Stomach (tissue), 9 donors: ENCODE data around the gene ZFPL1. TPM values are rescaled to one million over a fixed set of nuclear protein-coding genes. Genes with fewer than 3 reads are reported as not detected.

ENCODE experiments used
- DNase-seq, 2 donors: peaks; one replicate each; pipeline versions ENCODE4 v3.0.0 to v3.0.0-alpha.2; 2013 to 2019
- H3K27ac ChIP-seq, 5 donors: fragments of 200-600 bp in 4 of 5; sonication (generic) in 4 of 5; one replicate each; pipeline ENCODE4 v1.5.1; 2013 to 2019; ENCODE audit warnings: mild to moderate bottlenecking in 1 of 5, moderate library complexity in 1 of 5
- H3K27me3 ChIP-seq, 3 donors: fragments of 200-600 bp; sonication (generic); one replicate each; pipeline ENCODE4 v1.5.1; 2017 to 2019; ENCODE audit warnings: mixed run types in 1 of 3
- H3K36me3 ChIP-seq, 4 donors: fragments of 200-600 bp; sonication (generic); 1 replicate in 3 of 4; 2 replicates in 1 of 4; pipeline ENCODE4 v1.5.1; 2016 to 2019
- H3K4me1 ChIP-seq, 4 donors: fragments of 200-600 bp; sonication (generic); one replicate each; pipeline ENCODE4 v1.5.1; 2016 to 2019
- H3K4me3 ChIP-seq, 4 donors: fragments of 200-600 bp; sonication (generic) in 3 of 4; one replicate each; pipeline ENCODE4 v1.5.1; 2016 to 2019; ENCODE audit warnings: mild to moderate bottlenecking in 1 of 4
- H3K9me3 ChIP-seq, 4 donors: fragments of 200-600 bp; sonication (generic); one replicate each; pipeline ENCODE4 v1.5.1; 2016 to 2019
- EP300 ChIP-seq: sonication (generic); formaldehyde crosslinking; IDR thresholded peaks from one replicate; pipeline ENCODE4 v1.6.1; 2017; ENCODE audit warnings: antibody characterized with exemption
- POLR2A ChIP-seq, 4 donors: fragments of 450-650 bp; IDR thresholded peaks; one replicate each; pipeline ENCODE4 v1.6.1; 2016; ENCODE audit warnings: antibody characterized with exemption in 4 of 4, control low read depth in 2 of 4, mild to moderate bottlenecking in 1 of 4, moderate library complexity in 1 of 4
- POLR2AphosphoS5 ChIP-seq, 3 donors: sonication (generic); formaldehyde crosslinking; IDR thresholded peaks; one replicate each; pipeline ENCODE4 v1.6.1; 2016; ENCODE audit warnings: antibody characterized with exemption in 3 of 3
- WGBS, 5 donors: extraction: QIAGEN DNeasy Blood & Tissue Kit in 3 of 5; methylation state at CpG; one replicate each; pipeline versions ENCODE4 v1.1.5 to v1.1.7; 2013 to 2018; 5-methylcytosine and 5-hydroxymethylcytosine counted together
- intact Hi-C: fragments of 100-400 bp; cut with DNase I; formaldehyde crosslinking; loops from one replicate; pipeline ENCODE4 v1.15.1; 2023; ENCODE audit warnings: low total_unique reads
- polyA plus RNA-seq, 3 donors: library from polyadenylated mRNA; stranded (reverse); fragments of 200-250 nt; gene quantifications; one replicate each; pipeline ENCODE4 v1.2.3, GENCODE V29; 2013
- total RNA-seq, 5 donors: library from RNA; depleted of rRNA; stranded (reverse); fragments of >200 nt; gene quantifications; one replicate each; pipeline versions ENCODE4 v1.1.0 to v1.2.3, GENCODE V29; 2014 to 2016
- TF ChIP-seq, protein P1 (sequence below), 7 experiments: fragments of 450-650 bp in 4 of 7; fragments of 200-600 bp in 3 of 7; sonication (generic) in 3 of 7; IDR thresholded peaks; one replicate each; pipeline ENCODE4 v1.5.1; 2016 to 2019; ENCODE audit warnings: antibody characterized with exemption in 7 of 7, control low read depth in 2 of 7, mild to moderate bottlenecking in 1 of 7
- donor health status: healthy with polysubstance abuse.
- donor health status: Bipolar disorder and iron deficiency.
- donor health status: healthy.

ZFPL1 gene
- total and polyA plus RNA-seq, 8 donors, result 17.6 to 62.0 (median 37.0) TPM

DNA sequence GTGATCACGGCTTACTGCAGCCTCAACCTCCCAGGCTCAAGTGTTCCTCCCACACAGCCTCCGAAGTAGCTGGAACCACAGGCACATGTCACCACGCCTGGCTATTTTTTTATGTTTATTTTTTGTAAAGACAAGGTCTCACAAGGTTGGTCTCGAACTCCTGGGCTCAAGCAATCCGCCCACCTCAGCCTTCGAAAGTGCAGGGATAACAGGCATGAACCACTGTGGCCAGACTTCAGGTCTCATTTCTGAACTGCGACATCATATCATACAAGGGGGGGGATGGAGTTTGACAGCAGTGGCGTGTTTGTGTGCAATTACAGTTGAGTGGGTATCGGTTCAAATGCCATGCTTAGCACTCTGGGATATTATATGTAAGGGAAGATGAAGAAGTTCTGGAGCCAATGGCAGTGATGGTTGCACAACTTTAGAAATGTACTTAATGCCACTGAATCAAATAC lies 32.6 kb upstream of the ZFPL1 start:
- Histone ChIP-seq H3K9me3 (no peaks in the 10 kb centered on the region), H3K27ac (no peak overlapping the region), H3K4me3 (no peak overlapping the region), H3K27me3 (peaks cover 0 to 24% (median 0%) of the 10 kb centered on the region in 3 donors), H3K36me3 (no peaks in the 10 kb centered on the region), H3K4me1 (peaks cover 5 to 20% (median 18%) of the 10 kb centered on the region in 4 donors)
- no peak for TF ChIP-seq POLR2AphosphoS5 (IDR thresholded peaks at IDR 0.05)
- TF ChIP-seq, protein P1, sequence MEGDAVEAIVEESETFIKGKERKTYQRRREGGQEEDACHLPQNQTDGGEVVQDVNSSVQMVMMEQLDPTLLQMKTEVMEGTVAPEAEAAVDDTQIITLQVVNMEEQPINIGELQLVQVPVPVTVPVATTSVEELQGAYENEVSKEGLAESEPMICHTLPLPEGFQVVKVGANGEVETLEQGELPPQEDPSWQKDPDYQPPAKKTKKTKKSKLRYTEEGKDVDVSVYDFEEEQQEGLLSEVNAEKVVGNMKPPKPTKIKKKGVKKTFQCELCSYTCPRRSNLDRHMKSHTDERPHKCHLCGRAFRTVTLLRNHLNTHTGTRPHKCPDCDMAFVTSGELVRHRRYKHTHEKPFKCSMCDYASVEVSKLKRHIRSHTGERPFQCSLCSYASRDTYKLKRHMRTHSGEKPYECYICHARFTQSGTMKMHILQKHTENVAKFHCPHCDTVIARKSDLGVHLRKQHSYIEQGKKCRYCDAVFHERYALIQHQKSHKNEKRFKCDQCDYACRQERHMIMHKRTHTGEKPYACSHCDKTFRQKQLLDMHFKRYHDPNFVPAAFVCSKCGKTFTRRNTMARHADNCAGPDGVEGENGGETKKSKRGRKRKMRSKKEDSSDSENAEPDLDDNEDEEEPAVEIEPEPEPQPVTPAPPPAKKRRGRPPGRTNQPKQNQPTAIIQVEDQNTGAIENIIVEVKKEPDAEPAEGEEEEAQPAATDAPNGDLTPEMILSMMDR (IDR thresholded peaks at IDR 0.05), result no peak
- no peak for TF ChIP-seq POLR2A (IDR thresholded peaks at IDR 0.05)
- TF ChIP-seq EP300, result no peak
- 73 to 81% (median 75%) methylated on average over 9 of the region's 9 CpGs for WGBS, 5 donors
- DNase-seq, result no peak
- intact Hi-C loops, result no loop called here

DNA sequence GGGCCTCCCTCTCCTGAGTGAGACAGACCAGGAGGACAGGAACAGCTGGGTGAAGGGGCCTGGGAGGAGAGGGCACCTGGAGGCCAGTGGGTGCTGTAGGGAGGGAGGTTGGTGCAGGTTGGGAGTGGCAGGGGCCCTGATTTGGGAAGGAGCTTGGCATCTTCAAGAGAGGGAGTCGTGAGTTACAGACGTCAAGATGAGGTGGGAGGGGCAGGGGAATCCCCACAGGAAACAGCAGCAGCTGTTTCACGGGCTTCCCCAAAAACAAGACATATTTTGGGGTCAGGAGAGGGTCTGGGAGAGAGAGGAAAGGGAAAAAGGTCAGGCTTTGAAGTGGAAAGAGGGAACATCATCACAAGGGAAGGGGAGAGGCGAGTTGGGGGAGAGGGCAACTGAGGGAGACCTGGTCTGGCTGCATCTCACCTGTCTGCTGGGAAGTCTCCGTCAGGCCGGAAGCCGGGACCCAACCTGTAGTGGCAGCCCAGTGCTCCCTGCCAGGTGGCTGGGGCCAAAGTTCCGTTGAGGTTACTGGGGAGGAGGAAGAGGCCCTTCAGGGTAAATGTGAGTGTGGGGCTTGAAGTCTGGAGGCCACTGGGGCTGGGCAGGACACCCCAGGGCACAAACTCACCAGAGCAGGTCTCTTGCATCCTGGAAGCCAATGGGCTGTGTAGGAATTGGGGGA lies 30.1 kb upstream of the ZFPL1 start:
- no peak for TF ChIP-seq POLR2A (IDR thresholded peaks at IDR 0.05)
- 42 to 58% (median 49%) methylated on average over 8 of the region's 8 CpGs for WGBS, 5 donors
- intact Hi-C loops, result no loop called here
- H3K4me3 ChIP-seq, result no peak overlapping the region
- H3K27ac ChIP-seq, result no peak overlapping the region
- H3K36me3 ChIP-seq, result no peaks in the 10 kb centered on the region
- no peaks in the 10 kb centered on the region for H3K9me3 ChIP-seq
- peaks cover 0 to 24% (median 0%) of the 10 kb centered on the region in 3 donors for H3K27me3 ChIP-seq
- no peak for DNase-seq
- H3K4me1 ChIP-seq, result no peaks in the 10 kb centered on the region

DNA sequence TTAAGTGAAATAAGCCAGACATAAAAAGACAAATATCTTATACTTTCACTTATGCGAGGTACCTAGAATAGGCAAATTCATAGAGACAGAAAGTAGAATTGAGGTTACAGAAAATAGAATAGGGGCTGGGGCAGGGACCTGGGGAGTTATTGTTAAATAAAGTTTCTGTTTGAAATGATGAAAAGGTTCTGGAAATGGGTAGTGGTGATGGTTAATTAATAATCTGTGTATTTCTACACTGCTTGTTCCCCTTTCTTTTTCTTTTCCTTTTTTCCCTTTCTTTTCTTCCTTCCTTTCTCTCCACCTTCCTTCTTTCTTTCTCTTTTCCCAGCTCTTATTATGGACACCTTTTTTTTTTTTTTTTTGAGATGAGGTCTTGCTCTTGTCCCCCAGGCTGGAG lies 28.5 kb upstream of the ZFPL1 start:
- WGBS, 5 donors, result 76 to 87% (median 77%) methylated on average over 1 of the region's 1 CpG
- intact Hi-C loops, result no loop called here
- no peaks in the 10 kb centered on the region for H3K9me3 ChIP-seq
- H3K4me1 ChIP-seq, result no peaks in the 10 kb centered on the region
- no peaks in the 10 kb centered on the region for H3K36me3 ChIP-seq
- TF ChIP-seq POLR2A (IDR thresholded peaks at IDR 0.05), result no peak
- no peak for TF ChIP-seq EP300
- TF ChIP-seq, protein P1 (IDR thresholded peaks at IDR 0.05), result no peak
- TF ChIP-seq POLR2AphosphoS5 (IDR thresholded peaks at IDR 0.05), result no peak
- H3K27ac ChIP-seq, result no peak overlapping the region
- peaks cover 0 to 24% (median 0%) of the 10 kb centered on the region in 3 donors for H3K27me3 ChIP-seq
- no peak overlapping the region for H3K4me3 ChIP-seq
- DNase-seq, result no peak

DNA sequence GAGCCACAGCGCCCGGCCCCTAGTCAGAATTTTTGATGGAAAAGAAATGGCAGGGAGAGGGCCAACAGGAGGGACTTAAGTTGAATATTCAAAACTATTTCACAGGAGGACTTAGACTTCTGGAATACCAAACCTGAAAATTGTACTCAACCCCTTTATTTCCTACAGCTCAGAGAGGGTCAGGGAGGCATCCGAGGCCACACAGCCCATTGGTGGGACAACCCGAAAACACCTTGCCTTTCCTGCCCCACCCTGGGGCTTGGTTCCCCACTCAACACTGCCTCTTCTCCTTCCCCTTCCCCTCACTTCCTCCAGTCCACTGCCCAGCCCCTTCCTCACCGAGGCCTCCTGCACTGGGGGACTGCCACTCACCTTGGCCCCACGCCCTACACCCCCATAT lies 27.0 kb upstream of the ZFPL1 start:
- Histone ChIP-seq H3K36me3 (no peaks in the 10 kb centered on the region), H3K4me1 (no peaks in the 10 kb centered on the region), H3K27ac (no peak overlapping the region), H3K9me3 (no peaks in the 10 kb centered on the region), H3K27me3 (peaks cover 0 to 24% (median 0%) of the 10 kb centered on the region in 3 donors), H3K4me3 (no peak overlapping the region)
- intact Hi-C loops, result no loop called here
- DNase-seq, result no peak
- TF ChIP-seq, protein P1 (IDR thresholded peaks at IDR 0.05), result no peak
- no peak for TF ChIP-seq POLR2AphosphoS5 (IDR thresholded peaks at IDR 0.05)
- TF ChIP-seq POLR2A (IDR thresholded peaks at IDR 0.05), result no peak
- TF ChIP-seq EP300, result no peak
- WGBS, 5 donors, result 89 to 95% (median 92%) methylated on average over 6 of the region's 6 CpGs

DNA sequence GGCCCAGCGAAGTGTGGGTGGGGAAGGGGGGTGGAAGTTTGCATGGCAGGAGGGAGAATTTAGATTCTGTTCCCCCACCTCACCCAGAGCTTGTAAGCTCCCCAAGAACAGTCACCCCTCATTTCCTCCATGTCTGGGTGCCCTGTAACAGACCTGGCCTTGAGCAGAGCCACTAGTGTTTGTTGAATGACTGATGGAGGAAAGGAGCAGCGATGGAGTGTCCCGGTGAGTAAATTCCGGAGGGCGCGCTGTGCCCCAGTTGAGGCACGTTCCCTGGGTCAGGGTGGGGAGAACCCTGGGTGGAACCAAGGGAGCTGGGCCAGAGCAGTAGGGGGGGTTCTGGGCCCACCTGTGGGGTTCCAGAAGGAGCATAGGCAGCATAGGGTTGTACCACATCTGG lies 26.5 kb upstream of the ZFPL1 start:
- Histone ChIP-seq H3K4me3 (no peak overlapping the region), H3K9me3 (no peaks in the 10 kb centered on the region), H3K27me3 (peaks cover 0 to 20% (median 0%) of the 10 kb centered on the region in 3 donors), H3K27ac (no peak overlapping the region), H3K36me3 (no peaks in the 10 kb centered on the region), H3K4me1 (no peaks in the 10 kb centered on the region)
- no peak for DNase-seq
- TF ChIP-seq, protein P1 (IDR thresholded peaks at IDR 0.05), result no peak
- TF ChIP-seq POLR2AphosphoS5 (IDR thresholded peaks at IDR 0.05) (no peak), EP300 (no peak), POLR2A (IDR thresholded peaks at IDR 0.05) (no peak)
- intact Hi-C loops, result no loop called here
- 87 to 94% (median 91%) methylated on average over 7 of the region's 7 CpGs for WGBS, 5 donors
